GM19025 (cell line): ENCODE results near the gene HRAS.
A peak's percentile ranks its signal among the peaks of the same experiment; 100 is the strongest.

Source experiments
- ATAC-seq: cut with Tn5 transposase; IDR thresholded peaks from one replicate; pipeline ENCODE4 v1.9.1; 2021; ENCODE audit warnings: mild to moderate bottlenecking, low read depth, moderate library complexity; ENCODE audit not compliant: unreplicated experiment

HRAS gene

DNA sequence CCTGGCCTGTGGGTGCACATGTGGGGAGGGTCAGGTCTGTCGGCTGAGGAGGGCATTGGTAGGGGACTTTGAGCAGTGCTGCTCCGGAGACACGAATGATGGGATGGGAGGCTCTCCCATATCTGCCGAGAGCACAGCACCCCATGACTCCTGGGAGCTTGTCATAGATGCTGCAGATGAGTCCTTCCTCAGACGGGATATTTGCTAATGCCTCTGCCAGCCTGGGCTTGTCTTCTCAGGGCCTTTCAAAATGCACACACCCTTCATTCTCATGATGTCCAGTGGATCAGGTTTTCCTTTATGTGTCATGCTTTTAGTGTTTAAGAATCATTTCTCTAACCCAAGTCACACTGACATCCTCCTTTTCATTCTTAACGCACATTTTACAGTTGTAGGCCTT lies 20.2 kb downstream of the HRAS start:
- ATAC-seq = no peak

DNA sequence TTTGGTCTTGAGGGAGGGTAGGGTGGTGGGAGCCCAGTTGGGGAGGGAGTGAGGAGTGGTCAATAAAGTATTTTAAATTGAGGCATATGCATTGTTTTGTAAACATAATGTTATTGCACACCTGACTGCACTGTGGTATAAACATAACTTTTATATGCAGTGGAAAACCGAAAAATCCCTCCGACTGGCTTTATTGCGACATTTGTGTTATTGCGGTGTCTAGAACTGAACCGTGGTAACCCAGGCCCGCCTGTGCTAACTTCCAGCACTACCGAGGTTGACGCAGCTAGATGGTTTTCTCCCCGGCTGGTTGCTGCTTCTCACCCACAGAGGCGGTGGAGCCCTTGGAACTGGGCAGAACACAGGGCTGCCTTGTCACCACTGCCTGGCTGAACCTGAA lies 20.8 kb downstream of the HRAS start:
- no peak for ATAC-seq

DNA sequence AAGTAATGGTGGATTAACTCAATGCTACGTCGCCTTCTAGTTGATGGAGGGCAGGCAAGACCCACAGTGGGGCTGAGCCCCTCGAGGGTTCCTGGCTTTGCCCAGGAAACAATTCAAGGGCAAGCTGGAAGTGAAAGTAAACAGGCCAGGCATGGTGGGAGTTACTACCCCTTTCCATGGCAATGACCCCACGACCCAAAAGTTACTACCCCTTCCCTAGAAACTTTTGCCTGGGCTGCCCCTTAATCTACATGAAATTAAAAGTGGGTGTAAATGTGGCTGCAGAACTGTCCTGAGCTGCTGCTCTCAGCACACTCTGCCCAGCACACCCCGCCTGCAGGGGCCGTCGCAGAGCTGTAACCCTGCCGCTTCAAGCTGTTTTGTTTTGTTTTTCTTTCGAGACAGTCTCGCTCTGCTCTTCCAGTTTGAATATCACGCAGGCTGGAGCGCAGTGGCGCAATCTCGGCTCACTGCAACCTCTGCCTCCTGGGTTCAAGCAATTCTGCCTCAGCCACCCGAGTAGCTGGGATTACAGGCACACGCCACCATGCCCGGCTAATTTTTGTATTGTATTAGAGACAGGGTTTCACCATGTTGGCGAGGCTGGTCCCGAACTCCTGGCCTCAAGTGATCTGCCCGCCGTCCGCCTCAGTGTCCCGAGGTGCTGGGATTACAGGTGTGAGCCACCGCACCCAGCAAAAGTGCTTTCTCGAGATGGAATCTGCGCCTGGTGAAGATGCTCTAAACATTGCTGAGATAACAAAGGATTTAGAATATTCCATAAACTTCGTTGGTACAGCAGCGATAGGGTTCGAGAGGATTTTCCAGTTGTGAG lies 22.4 kb downstream of the HRAS start:
- ATAC-seq = no peak

DNA sequence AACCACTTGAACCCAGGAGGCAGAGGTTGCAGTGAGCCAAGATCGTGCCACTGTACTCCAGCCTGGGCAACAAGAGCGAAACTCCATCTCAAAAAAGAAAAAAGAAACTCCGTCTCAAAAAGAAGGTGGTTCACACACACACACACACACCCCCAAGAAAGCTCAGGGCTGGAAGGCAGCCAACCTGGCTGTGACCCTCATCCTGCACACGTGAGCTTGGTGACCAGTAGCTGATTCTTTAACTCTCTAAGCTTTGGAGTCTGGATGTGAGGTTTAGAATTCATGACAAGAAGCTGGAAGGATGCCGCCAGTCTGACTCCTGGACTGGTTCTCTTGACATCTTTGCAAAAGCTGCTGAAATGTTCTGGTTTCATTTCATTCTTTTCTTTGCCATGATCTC lies 26.4 kb downstream of the HRAS start:
- no peak for ATAC-seq

DNA sequence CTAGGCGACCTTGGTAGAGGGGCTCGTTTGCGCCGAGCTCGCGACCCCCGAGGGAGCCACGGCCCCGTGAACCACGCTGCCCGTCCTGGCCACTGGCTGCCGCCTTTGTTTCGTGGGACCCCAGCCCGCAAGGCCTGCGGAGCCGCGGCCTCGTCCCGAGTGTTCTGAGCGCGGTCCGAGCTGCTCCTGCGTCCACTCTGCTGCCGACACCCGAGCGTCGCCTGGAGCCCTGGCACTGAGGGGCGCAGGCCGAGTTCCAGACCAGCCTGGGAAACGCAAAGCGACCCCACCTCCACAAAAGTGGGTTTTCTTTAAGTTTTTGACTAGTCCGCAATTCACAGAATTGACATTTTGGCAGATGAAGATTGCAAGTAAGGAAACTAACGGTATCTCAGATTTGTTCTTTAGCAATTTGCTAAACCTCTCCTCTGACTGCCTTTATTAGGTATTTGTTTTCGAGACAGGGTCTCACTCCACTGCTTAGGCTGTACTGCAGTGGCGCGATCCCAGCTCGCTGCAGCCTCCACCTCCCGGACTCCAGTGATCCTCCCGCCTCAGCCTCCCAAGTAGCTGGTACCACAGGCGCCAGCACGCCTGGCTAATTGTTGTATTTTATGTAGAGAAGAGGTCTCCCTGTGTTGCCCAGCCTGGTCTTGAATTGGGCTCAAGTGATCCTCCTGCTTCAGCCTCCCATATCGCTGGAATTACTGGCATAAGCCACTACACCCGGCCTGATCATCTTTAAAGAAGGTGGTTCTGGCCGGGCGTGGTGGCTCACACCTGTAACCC lies 27.5 kb downstream of the HRAS start:
- peak; percentile 1 for ATAC-seq

DNA sequence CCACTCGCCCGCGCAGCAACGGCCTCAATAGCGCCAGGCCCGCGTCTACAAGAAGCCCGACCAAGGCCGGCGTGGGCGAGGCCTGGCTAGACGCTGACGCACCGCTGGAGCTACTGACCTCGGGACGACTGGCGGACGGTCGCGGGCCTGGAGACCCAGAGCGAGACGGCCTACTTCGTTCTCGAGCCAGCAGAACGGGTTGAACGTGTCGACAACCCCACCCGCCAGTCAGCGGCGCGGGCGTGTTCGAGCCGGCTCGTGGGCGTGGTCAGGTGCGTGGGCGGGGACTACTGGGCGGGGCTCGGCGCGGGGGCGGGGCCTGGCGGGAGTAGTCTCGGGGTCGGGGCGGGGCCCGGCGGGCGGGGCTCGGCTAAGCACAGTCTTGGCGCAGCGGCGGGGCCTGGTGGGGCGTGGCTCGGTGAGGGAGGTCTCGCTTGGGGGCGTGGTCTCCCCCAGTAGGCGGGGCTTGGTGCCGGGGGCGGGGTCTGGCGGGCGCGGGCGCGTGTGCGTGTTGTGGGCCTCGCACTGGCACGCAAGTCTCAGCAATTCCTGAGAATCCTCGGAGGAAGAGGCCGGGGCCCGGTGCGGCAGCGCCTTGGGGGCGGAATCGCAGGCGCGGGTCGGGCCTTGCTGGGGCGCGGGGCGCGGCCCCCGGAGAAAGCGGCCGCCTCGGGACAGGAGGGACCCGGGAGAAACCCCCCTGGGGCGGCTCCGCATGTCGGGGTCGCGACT lies 28.2 kb downstream of the HRAS start, which contains the start of gene RNH1:
TSS of gene RNH1 (minus strand) at position 248 of the 732 bp plus-strand sequence. CDS start 5,080 bp downstream, outside the sequence.
- ATAC-seq = peak; percentile 43

DNA sequence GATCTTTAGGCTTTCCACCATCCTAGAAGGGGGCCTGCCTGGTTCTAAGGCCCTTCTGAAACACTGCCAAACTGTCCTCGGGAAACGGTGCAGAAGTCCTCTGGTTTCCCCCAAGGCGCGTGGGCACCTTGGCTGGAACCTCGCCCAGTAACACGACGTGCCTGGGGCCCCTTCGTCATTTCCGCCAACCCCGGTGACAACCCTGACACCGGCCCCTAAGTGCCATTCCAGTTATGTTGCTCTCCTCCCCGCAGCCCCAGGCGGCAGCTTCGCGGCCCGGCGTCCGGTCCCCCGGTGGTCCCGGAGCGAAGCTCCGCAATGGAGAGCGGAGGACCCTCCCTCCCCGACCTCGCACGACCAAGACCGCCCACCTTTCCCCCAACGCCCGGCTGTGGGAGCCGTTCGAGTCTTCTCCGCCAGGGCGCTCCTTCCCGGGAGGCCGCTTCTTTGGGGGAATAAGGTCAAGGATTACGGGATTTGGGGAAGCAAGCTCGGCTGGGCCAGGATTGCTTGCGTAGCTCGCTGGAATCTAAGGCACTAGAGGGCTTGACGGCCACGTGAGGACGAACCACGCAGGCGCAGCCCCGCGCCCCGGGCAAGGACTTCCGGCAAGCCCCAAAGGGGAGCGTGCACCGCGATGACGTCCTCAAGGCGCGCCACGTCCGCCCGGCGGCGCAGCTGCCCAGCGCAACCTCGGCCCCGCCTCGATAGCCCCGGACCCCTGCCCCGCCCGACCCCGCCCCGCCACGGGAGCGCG lies 29.0 kb downstream of the HRAS start:
- peak; percentile 56 for ATAC-seq

DNA sequence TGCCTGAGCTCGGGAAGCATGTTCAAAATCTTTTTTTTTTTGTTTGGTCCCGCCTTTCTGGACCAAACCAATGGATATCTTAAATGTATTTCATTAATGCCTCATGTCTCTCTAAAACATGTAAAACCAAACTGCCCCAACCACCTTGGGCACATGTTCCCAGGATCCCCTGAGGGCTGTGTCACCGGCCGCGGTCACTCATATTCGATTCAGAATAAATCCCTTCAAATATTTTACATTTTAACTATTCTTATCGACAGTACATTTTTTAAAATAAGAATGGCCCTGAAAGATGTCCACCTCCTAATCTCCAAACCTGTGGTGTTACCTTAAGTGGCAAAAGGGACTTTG lies 30.4 kb downstream of the HRAS start:
- no peak for ATAC-seq

DNA sequence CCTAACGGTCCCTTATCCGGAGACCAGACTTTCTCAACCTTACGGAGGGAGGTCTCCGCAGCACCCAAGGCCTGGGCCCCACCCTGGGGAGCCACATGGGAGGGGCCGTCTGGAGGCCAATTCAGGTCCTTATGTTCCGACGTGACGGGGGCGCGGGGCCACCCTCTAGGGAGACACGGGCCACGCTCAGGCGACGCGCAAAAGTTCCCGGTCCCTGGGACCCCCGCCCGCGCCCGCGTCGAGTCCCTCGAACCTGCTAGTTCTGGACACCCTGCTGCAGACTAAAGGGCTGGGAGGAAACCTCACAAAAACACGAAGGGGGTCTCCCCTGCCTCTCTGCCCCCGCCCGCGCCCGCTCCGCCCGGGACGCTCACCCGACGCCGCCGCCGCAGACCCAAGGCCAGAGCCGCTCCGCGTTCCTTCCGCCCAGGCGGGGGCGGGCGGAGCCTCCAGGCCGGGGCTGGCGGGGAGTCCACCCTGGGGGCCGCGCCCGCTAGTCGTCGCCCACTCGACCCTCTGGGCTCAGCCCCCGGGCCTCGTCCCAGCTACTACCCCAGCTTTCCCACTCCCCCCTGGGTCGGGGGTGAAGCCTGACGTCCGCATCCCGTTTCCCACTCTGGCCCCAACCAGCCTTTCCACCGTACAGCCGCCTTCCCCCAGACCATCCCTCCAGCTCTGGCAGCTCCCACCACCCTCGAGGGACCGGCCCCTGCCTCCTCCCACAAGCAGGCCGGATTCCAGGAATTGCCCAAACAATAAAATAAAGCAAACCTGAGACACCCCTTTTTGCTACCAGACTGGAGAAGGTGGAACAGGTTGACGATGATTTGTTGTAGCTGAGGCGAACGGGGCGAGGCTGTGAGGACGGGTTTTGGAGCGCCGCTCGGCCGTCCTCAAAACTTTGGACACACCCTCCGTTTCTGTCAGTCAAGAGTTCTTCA lies 31.1 kb downstream of the HRAS start:
- no peak for ATAC-seq

DNA sequence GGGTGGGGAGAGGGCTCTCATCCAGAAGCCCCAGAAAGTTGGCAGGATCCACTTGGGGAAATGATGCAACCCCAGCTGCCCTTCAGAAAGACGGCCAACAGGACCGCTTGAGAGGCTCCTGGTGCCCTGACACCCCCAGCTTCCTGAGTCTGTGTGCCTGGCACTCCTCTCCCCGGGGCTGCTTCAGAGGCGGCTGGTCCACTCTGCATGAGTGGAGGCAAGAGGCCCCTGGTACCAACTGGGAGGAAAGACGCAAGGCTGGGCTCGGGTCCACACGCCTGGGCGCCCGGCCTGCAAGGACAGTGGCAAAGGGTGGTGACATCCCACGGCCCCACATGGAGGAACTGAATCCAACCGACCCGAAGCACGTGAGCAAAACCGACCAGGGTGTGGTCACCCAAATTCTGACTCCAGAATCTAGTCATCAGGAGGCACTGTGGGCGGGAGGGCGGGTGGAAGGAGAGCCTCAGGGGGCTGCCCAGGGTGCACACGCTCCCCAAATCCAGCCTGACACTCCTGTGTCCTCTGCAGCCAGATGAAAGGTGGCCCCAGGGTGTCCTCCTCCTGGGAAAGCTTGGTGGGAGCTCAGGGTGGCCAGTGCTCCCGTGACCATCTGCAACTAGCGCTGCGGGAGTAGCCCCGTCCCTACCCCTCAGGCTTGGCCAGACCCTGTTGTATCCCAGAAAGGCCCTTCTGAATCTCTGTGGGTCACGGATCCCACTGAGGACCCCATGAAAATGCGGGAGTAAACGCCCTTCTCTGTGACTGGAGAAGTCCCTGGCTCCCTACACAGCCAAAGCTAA lies 32.0 kb downstream of the HRAS start:
- ATAC-seq = no peak

DNA sequence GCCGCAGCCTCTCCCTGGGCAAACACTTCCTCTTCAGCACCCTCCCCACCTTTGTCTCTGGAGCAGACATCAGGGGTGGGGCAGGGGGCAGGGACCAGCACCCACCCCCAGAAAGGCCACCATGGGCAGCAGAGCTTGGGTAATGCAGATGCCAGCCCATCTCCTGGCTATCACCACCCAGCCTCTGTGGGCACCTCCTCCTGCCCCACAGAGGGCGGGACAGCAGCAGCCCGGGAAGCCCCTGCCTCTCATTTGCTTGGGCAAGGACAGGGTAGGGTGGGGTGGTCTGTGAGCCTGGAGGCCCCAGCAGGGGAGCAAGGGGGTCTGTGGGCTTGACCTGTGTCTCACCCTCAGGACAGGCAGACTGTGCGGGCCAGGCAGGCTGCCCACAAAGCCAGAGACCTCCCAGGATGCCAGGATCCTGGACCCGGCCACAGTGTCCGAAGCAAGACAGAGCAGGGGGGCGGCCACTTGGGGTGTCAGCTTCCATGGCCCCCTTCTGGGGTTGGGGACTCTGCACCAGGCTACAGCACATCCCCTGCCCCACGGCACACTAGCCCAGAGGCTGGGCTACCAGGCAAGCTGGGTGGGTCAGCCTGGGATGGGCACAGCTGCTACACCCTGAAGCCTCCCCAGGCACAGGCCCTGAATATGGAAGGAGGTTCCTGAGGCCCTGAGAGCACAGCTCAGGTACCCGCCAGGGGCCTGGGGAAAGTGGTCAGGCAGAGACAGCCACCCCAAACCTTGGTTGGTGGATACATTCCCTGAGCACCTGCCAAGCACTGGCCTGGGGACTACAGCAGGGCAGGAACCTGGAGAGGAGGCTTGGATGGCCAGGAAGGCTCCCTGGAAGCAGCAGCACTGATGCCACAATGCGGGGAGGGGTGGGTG lies 32.8 kb downstream of the HRAS start:
- ATAC-seq = no peak

DNA sequence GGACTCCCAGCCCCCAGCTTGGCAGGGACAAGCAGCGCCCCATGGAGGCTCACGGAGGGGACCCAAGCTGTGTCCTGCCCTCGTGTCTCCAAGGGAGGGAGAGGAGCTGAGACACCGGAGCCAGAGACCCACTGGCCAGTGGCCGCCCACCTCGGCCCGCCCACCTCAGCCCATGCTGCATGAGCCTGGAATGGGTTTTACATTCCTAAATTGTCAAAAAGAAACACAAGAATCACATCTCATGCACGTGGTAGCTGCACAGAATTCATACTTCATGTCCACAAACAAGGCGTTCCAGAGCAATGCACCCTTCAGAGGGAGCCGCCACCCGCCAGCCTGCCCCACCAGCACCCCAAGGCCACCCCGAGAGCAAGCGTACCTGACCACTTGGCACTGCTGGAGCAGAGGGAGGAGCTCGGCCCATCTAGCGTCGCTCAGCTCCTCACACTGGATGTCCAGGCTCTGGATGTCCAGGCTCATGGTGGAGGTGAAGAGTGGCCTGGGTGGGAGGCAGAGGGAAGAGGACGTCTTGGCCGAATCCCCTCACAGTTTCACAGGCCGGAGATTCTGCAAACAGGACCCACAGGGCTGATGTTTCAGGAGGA lies 33.6 kb downstream of the HRAS start:
- no peak for ATAC-seq

DNA sequence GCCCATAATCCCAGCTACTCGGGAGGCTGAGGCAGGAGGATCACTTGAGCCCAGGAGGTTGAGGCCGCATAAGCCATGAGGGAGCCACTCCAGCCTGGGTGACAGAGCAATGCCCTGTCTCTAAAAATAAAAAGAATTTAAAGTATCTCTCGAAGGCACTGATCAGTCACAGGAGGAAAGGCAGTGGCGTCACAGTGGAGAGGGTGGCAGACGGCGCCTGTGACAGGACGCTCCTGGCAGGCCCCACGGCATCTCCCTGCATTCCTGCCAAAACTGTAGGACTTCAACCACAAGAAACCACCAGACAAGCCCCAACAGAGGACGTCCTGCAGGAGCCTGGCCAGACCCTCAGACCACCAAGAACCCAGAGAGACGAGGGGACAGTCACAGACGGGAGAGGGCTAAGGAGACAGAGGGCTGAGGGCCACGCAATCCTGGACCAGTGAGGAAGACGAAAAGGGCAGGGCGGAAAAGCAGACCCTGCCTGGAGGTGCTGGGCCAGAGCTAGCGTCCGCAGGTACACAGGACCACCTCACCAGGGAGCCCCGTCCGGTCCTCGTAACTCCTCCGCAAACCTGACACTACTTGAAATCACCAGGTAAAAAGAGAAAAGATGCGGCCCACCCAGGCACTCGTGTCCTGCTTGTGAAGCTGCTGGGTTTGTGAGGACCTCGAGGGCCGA lies 34.2 kb downstream of the HRAS start:
- ATAC-seq = no peak

DNA sequence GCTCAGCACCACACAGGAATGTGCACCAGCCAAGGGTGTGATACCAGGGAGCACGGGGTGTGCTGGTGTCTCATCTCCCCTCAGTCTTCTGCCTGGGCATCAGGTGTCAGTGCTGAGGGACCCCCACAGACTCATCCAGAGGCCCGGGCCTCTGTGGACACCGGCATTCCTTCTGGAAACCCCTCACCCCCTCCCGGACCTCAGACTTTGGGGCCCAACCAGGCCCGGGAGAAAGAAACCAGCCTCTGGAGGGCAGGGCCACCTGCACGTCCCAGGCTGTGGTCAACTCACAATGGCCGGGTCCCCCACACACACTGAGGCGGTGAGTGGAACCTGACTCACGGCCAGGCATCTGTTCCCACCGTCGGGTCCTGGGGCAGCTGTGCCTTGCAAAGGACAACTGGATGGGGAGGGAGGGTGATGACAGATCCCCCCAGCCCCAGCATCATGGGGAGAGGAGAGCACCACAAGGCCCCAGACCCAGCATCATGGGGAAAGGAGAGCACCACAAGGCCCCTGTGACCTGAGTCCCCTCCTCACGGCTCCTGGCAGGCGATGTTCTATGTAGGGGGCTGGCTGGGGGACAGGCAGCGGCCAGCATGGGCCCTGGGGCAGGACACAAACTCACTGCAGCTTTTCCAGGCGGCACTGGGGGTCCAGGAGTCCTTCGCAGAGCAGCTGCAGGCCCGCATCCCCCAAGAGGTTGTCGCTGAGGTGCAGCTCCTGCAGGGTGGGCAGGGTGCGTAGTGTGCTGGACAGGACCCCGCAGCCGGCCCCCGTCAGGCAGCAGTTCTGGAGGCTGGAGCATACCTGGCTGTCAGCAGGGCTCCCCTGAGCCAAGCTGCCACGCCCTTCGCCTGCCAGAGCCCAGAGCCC lies 35.9 kb downstream of the HRAS start:
- ATAC-seq = no peak

DNA sequence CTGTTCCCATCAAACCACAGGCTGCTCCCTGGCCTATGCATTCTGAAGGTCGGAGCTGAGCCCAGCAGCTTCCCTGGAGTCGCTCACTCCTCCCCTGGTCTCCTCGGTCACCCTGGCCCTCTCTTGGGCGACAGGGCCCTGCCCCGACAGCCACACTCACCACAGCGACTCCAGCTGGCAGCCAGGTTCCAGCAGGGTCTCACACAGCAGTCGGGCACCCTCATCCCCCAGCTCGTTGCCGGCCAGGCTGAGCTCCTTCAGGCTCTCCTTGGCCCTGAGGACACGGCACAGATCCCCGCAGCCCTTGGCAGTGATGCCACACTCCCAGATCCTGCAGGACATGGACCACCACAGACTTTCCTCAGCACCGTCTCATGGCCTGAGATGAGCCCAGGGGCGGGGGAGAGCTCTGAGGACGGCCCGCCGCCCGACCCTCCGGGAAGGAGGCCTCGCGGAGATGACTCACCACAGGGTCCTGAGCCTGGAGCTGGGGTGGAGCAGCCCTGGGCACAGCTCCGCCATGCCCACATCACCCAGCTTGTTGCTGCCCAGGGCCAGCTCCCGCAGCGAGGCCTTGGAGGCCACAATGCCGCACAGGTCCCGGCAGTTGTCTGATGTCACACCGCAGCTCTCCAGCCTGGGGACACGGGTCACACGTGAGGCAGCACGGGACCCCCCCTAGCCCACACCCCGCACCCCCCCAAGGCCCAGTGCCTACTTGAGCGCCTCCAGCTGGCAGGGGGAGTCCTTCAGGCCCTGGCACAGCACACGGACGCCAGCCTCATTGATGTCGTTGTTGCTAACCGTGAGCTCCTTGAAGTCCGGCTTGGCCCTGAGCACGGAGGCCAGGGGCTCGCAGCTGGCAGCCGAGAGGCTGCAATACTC lies 36.8 kb downstream of the HRAS start:
- ATAC-seq = no peak
